ENCODE measurements around the gene DPT.

DNA sequence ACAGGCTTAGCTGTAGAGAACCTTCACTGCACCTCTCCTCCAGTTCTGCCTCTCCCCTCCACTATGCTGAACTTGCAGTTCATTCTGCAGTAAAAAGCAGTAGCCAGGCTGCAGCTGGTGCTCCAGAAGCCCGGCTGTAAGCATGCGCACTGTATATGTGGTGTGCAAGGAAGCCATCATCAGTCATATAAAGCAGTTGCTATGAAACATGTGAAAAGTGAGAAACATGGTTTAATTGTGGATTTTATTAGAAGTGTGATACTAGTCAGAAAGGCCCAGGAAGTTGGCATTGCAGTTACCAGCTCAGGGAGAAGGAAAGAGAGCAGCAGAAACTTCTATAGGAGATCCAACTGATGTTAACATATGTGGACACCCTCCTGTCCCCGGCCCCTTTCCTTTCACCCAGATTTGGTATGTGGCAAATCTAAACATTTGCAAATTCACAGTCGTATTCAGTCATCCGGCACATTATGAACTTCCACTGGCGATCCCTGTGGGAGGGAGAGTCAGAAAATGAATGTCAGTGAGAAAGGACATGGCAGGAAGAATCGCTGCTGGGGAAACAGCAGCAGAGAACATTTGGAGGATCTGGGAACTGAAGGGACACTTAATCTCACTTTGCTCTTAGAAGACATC, 32.8 kb downstream of the DPT start:
- no peak for TF ChIP-seq POLR2A (IDR thresholded peaks at IDR 0.05)
- TF ChIP-seq, protein P1, sequence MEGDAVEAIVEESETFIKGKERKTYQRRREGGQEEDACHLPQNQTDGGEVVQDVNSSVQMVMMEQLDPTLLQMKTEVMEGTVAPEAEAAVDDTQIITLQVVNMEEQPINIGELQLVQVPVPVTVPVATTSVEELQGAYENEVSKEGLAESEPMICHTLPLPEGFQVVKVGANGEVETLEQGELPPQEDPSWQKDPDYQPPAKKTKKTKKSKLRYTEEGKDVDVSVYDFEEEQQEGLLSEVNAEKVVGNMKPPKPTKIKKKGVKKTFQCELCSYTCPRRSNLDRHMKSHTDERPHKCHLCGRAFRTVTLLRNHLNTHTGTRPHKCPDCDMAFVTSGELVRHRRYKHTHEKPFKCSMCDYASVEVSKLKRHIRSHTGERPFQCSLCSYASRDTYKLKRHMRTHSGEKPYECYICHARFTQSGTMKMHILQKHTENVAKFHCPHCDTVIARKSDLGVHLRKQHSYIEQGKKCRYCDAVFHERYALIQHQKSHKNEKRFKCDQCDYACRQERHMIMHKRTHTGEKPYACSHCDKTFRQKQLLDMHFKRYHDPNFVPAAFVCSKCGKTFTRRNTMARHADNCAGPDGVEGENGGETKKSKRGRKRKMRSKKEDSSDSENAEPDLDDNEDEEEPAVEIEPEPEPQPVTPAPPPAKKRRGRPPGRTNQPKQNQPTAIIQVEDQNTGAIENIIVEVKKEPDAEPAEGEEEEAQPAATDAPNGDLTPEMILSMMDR (IDR thresholded peaks at IDR 0.05): no peak
